HG03196 (cell line): ENCODE measurements around the gene DCDC2.
"Not testable (repeated sequence)": the region's sequence is repeated elsewhere in the genome, so short reads cannot be mapped to it uniquely, and the experiment has no call there.

Experiments used
- ATAC-seq: cut with Tn5 transposase; IDR thresholded peaks from one replicate; pipeline ENCODE4 v1.9.1; 2021; ENCODE audit not compliant: unreplicated experiment

The DCDC2 gene

DNA sequence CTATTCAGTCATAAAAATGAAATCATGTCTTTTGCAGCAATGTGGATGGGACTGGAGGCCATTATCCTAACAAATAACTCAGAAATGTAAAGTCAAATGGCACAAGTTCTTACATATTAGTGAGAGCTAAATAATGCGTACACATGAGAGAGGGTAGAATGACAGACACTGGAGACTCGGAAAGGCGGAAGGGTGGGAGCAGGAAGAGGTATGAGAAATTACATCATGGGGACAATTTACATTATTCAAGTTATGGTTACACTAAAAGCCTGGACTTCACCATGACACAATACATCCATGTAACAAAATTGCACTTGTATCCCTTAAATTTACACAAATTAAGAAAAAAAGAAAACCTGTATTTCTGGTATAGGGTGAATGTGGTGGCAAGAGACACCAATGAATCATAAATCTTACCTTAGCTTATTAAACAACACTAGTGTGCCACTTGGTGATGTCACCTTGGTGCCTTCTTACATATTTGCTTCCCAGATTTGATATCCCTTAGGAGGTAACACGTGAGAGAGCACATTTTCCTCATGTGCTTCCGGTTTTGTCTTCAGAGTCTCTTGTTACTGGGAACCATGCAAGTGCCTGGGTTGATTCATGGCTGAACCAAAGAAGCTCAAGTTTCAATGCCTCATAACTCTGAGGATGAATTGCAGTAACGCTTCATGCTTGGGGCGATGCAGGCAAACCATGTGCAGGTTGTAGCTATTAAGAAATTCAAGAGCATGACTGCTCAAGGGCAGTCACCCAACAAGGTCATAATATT lies 84.6 kb downstream of the DCDC2 start:
- ATAC-seq = no peak

DNA sequence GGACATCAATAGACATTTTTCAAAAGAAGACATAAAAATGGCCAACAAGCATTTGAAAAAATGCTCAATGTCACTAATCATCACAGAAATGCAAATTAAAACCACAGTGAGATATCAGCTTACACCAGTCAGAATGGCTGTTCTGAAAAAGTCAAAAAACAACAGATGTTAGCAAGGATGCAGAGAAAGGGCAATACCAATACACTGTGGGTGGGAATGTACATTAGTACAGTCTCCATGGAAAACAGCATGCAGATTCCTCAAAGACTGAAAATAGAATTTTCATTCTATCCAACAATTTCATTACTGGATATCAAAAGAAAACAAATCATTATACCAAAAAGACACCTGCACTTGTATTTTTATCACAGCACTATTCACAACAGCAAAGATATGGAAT lies 85.3 kb downstream of the DCDC2 start:
- ATAC-seq = no peak

DNA sequence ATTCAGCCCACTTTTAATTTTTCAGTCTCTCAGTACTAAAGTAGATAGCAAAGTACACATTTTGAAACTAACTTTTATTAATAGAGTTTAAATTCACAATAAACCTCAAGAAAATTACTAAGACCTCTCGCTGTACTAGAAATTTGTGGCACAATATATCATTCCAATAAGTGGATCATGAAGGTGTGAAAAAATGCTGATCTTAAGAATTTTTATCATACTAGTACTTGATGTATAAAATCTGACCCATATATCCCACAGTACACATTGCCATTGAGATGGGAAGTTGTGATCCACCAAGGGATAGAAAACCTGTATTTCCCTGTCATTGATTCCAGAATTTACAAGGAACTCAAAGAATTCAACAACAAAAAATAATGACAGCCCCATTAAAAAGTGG lies 85.7 kb downstream of the DCDC2 start:
- ATAC-seq = no peak

DNA sequence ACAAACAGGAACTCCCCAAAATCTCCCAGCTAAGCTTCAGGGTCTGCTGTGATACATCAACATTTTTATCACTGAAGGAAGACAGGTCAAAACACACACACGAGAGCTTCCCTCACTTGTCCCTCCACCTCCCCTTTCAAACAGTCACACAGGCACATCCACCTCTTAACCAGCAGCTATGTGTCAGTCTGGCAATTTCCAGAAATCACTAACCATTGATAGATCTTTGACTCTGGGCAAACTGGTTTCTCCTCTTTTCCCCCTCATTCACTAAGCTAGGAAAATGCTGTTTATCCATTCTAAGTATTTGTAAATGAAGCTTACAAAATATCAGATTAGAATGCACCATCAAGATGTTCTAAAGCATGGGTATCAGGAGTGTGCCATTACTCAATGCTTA lies 87.8 kb downstream of the DCDC2 start:
- ATAC-seq = no peak

DNA sequence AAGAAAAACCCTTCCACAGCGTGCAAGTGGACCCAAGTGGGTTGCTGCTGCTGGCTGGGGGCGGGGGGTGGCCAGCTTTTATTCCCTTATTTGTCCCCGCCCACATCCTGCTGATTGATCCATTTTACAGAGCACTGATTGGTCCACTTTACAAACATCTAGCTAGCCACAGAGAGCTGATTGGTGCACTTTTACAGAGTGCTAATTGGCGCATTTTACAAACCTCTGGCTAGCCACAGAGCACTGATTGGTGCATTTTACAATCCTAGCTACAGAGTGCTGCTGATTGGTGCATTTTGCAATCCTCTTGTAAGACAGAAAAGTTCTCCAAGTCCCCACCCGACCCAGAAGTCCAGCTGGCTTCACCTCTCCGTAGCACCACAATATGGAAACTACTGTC lies 99.6 kb downstream of the DCDC2 start:
- not testable (repeated sequence) for ATAC-seq

DNA sequence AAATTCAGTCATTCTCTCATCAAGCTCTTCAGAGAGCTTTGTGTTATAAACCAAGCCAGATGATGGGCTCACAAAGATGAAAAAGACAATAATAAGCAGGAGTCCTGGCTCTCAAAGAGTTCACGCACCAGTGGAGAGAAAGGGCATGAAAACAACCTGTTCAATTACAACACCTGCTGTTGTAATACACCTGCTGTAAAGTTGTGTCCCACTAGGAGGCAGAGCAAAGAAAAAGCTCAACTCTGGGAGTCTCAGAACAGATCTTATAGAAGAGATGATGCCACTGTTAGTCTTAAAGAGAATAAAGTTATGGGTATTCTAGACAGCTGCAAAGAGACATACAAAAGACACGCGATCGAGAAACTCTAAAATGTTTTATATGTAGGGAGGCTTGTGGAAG lies 100.6 kb downstream of the DCDC2 start:
- no peak for ATAC-seq

DNA sequence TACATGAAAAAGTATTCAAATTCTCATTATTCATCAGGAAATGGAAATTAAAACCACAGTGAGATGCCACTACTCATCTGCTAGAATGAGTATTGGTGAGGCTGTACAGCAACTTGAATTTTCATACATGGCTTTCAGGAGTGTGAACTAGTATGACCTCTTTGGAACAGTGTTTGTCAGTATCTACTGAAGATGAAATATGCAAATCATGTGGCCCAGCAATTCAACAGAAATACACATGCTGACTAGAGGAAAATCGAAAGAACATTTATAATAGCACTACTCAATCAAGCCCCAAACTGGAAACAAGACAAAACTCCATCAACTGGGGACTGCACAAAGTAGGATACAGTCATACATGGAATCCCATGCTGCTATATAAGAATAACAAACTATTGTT lies 102.2 kb downstream of the DCDC2 start:
- peak; percentile 98 for ATAC-seq

DNA sequence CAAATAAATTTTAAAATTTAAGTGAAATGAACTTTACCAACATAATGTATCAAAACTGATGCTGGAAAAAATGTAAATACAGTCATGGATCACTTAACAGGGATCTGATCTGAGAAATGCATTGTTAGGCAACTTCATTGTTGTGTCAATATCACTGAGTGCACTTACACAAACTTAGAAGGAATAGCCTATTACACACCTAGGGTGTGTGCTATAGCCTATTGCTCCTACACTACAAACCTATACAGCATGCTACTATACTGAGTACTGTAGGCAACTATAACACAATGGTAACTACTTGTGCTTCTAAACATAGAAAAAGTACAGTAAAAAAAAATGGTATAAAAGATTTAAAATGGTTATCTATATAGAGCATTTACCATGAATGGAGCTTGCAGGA lies 104.5 kb downstream of the DCDC2 start:
- no peak for ATAC-seq

DNA sequence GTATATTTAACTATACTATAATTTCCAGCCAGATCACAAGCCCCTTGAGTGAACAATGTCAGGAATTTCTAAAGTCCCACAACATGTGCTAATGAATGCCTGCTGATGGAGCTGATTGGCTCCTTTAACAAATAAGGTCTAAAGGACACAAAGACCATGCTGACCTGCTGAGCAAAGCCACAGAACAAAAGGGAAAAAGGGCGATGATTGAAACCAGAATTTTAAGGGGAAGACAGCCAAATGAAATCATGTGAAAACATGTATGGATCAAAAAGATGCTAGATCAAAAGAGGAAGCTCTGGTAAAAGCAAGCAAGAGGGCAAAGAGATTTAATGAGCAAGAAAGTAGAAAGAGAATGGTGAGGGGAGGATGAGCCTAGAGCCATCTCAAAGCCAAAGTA lies 105.6 kb downstream of the DCDC2 start:
- ATAC-seq = no peak

DNA sequence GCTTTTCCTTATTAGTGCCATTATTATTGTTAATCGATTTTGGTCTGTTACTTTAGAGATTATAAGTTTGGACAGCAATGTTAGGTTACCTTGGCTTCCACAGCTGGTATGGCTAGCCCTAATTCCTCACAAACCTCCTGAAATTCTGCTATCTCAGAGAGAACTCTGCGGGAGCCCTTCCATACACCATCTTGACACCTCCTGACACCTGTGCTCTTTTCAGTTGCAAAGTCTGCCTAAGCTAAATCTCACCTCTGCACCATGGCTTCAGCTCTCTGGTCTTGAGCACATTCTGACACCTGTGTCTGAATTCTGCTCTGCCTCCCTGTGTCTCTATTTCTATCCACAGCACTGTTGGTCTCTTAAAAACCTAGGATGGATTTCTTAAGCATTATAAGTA lies 106.5 kb downstream of the DCDC2 start:
- ATAC-seq = no peak

DNA sequence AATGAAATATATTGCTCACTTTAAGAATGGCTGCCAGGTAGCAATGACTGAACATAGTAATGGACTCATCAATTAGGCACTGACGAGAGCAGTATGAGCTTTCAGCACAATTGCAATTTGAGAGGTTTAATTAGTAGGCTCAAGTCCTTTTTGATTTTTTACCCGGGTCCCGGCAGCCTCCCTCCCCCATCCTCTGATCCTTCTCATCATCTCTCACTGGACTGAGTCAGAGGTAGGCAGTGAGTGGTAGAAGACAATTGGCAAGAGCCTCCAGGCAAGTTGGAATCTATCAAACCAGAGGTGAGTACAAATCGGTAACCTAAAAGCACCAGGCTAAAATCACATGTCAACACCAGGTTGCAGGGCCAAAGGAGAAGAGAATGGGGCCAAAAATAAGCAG lies 107.9 kb downstream of the DCDC2 start:
- ATAC-seq = no peak

DNA sequence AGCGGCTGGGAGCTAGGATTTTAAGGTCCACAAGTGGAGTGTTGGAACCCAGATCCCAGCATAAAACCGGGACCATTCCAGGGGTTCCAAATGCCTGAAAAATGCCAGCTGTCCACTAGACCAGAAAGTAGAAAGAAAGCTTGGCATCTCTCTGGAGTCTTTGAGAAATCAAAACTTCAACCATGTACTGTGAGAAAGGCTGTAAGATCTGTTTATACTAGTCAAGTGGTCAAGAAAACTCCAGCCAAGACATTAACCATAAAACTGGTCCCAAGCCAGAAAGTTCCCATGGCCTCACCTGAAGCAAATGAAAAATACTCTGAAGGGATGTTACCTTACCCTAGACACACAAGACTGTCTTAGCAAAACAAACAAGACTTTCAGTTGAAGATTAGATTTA lies 112.6 kb downstream of the DCDC2 start:
- no peak for ATAC-seq

DNA sequence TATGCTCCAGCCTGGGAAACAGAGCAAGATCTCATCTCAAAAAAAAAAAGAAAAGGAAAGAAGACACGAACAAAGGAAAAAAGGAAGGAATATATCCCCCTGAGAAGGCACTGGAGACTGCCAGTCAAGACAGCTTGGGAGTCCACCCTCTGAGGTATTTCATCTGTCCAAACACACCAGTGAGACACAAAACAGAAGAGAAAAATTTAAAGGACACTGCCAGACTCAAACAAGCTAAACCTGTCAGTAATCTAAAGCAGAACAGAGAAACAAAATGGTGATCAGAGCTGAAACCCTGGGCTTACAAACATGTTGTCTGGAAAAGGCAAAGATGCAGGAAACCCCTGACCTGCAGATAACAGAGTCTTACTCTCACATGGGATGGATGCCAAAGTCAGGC lies 114.9 kb downstream of the DCDC2 start:
- ATAC-seq = no peak

DNA sequence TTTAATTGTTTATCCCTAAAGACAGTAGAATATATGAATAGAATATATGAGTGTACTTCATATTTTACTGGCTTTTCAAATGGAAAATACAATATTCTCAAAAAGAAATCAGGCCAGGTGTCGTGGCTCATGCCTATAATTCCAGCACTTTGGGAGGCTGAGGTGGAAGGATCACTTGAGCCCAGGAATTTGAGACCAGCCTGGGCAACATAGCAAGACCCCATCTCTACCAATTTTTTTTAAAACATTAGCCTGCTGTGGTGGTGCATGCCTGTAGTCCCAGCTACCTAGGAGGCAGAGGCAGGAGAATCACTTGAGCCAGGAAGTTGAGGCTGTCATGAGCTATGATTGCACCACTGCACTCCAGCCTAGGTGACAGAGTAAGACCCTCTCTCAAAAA lies 116.1 kb downstream of the DCDC2 start:
- not testable (repeated sequence) for ATAC-seq

DNA sequence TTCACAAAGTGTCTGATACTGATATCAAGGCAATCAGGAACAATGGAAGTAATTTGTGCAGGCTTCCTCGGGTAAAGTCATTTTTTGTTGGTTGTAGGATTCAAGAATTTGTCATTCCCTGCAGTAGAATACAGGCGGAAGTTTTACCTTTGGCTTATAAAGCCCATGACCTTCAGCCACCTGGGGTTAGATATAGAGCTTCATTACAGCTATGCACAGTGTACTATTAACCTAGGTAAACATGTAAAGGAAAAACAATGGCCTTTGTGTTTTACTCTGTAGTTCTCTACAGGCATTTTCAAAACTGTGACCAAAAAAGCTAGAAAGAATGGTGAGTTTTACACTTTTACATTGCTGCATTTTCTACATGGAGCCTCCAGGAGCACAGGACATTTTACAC lies 116.9 kb downstream of the DCDC2 start:
- no peak for ATAC-seq

DNA sequence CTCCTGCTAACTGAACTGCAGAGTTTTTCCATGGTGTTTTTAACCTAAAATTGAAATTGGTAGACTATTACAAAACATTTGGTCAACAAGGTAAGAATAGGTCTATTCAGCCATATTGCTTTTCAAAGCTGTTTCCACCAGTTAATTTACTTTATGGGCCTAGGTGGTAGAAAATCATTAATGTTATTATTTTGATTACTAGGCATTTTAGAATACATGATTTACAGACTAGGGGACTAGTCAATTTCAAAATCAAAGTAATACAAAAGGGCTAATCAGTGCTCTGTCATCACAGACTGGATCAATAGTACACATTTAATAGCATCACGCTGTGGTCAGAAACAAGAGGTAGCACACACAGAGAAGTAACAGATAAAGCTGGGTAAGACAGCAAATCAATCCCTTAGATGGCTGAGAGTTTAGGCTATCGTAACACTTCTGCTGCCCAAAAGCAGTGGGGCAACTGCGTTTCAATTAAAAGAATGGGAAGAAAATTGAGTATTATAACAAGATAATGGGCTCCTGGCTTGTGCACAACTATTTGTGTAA lies 117.4 kb downstream of the DCDC2 start:
- no peak for ATAC-seq

DNA sequence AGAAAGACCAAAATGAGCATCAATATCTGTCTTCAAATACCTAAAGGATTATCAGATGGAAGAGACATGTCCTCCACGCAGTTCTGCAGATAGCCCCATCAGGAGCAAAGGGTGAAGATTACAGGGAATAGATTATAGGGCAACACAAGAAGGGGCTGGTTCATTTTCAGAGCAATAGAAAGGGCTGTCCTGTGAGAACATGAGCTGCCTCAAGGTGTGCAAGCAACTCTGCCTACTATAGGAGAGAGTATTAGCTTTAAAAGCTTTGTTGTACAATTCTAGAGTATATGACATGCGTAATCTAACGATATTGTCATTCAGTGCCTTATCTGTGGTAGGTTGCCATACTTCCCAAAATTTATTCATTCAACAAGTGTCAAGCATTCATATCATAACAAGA lies 119.2 kb downstream of the DCDC2 start:
- no peak for ATAC-seq

DNA sequence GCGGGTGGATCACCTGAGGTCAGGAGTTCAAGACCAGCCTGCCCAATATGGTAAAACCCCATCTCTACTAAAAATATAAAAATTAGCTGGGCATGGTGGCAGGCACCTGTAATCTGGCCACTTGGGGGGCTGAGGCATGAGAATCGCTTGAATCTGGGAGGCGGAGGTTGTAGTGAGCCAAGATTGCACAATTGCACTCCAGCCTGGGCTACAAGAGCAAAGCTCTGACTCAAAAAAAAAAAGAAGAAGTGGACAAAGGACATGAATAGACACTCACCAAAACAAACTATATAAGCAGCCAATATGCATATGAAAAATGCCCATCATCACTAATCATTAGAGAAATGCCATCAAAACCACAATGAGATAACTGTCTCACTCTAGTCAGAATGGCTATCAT lies 121.1 kb downstream of the DCDC2 start:
- not testable (repeated sequence) for ATAC-seq

DNA sequence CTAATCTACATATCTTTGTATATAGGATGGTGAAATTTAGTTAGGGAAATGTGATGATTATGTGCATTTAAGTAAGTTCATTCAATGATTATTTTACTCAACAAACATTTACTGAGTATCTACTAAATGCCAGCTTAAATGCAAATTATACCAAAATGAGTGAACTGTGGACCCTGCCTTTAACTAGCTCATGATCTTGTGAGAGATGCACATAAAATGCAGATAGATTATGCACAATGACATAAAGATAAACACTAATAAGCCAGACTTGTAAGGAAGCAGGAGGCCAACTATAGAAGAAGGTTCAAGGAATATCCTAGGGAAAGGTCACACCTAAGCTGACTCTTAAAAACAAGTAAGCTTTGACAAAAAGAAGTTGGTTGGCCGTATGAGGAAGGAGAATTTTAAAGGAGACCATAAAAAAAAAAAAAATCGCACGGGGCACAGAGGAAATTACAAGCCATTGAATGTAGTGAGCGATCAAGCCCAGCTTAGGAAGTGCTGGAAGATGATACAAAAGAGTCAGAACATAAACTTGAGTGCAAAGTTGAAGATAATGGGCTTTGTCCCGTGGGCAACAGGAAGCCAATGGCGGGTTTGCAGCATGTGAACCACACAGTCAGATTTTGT lies 123.9 kb downstream of the DCDC2 start:
- ATAC-seq = no peak

DNA sequence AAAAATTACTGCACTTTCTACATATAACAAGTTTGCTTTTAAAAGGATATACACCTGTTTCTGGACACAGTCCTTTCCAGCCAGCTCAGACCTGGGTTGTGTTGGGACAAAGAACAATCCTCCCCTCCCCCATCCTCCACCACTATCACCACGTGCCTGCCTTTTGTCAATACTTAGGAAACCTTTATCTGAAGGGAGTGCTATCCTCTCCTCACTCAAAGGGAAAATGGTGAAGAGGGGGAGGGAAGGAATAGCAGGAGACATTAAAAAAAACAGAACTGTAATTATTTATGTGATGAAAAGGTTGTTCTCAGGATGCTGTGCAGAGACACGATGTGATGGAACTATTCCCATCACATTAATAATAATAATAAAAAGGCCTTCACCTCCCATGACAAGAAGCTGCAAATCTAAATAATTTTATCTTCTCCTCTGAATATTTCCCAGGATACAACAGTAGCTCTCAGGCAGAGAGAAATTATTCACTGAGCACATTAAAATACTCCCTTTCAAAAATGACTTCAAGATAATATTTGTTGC lies 126.4 kb downstream of the DCDC2 start:
- no peak for ATAC-seq

DNA sequence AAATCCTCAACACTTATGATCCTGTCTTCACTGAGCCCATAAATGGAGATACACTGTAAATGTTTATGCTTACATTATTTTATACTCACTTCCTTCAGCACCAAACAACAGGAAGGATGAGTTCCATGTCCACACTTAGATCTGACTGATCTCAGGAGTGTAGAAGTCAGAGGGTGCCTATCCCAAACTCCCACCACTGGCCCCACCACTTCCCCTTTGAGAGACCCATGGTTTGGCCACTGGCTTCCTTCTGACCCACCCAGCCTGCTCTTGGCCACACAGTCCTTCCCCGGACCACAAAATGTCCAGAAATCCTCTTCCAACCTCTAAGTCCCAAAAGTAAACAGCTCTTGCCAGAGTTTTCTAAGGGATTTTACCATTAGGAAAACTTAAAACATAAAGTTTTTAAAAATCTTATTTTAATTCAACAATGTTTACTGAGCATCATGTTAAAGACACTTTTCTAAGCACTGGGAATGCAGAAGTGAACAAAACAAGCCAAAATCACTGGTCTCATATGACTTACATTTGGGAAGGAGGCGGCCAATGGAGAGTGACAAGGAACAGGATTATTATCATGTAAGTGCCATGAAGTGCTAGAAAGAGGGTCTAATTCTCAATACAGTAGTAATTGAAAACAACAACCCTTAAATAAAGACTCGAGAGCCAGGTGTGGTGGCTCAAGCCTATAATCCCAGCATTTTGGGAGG lies 128.0 kb downstream of the DCDC2 start:
- ATAC-seq = no peak
